NT2/D1 (cell line): ENCODE data around the gene NOCT.

Source experiments
- DNase-seq: peaks from one replicate; pipeline ENCODE4 v3.0.0-alpha.2; 2011; ENCODE audit warnings: low read depth, low spot score
- H3K27me3 ChIP-seq: 2 replicates; pipeline ENCODE4 v1.6.0; 2011; ENCODE audit warnings: mild to moderate bottlenecking; ENCODE audit not compliant: insufficient read length, insufficient read depth
- H3K36me3 ChIP-seq: 2 replicates; pipeline ENCODE4 v1.6.1; 2011; ENCODE audit warnings: mild to moderate bottlenecking, low read length, mixed read lengths; ENCODE audit not compliant: insufficient read depth, insufficient read length
- H3K4me1 ChIP-seq: 2 replicates; pipeline ENCODE4 v1.5.1; 2011; ENCODE audit not compliant: insufficient read depth, insufficient read length
- H3K4me3 ChIP-seq: 2 replicates; pipeline ENCODE4 v1.5.1; 2011; ENCODE audit warnings: low read depth; ENCODE audit not compliant: insufficient read length
- H3K9ac ChIP-seq: 2 replicates; pipeline ENCODE4 v1.6.0; 2011; ENCODE audit warnings: low read depth; ENCODE audit not compliant: insufficient read length
- H3K9me3 ChIP-seq: 2 replicates; pipeline ENCODE4 v1.5.1; 2011; ENCODE audit warnings: mild to moderate bottlenecking, low read length; ENCODE audit not compliant: insufficient read depth
- SUZ12 ChIP-seq: IDR thresholded peaks from 2 replicates; pipeline ENCODE4 v1.6.1; 2011; ENCODE audit not compliant: insufficient read length, insufficient read depth; ENCODE audit errors: extremely low read depth
- YY1 ChIP-seq: IDR thresholded peaks from 2 replicates; pipeline ENCODE4 v1.6.1; 2011; ENCODE audit not compliant: insufficient read length, insufficient read depth
- ZNF274 ChIP-seq: IDR thresholded peaks from 2 replicates; pipeline ENCODE4 v1.6.1; 2011; ENCODE audit warnings: mild to moderate bottlenecking, low read depth, low read length

NOCT gene

DNA sequence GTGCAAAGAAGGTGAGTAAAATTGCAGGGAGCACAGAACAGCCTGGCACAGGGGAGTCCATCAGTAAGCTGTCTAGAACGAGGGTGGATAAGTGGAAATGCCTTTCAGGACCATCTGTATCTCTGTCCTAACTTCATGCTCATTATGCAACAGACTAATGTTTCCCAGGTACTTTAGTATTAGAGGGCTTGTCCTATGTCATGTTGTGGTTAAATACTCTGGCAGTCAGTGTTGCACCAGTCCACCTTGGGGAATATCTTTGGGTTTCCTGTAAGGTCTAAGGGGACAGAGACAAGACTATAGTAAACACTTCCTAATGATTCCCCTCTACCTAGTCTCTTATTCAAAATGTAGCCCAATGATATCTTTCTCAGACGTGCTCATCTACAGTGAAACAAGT is 21.3 kb downstream of the NOCT start:
- Histone ChIP-seq H3K27me3 (no peaks in the 10 kb centered on the region), H3K4me3 (no peak overlapping the region), H3K9me3 (no peaks in the 10 kb centered on the region), H3K9ac (no peak overlapping the region), H3K36me3 (peaks cover 33% of the 10 kb centered on the region), H3K4me1 (no peaks in the 10 kb centered on the region)
- no peak for TF ChIP-seq YY1
- TF ChIP-seq SUZ12: no peak
- no peak for TF ChIP-seq ZNF274
- DNase-seq: no peak

DNA sequence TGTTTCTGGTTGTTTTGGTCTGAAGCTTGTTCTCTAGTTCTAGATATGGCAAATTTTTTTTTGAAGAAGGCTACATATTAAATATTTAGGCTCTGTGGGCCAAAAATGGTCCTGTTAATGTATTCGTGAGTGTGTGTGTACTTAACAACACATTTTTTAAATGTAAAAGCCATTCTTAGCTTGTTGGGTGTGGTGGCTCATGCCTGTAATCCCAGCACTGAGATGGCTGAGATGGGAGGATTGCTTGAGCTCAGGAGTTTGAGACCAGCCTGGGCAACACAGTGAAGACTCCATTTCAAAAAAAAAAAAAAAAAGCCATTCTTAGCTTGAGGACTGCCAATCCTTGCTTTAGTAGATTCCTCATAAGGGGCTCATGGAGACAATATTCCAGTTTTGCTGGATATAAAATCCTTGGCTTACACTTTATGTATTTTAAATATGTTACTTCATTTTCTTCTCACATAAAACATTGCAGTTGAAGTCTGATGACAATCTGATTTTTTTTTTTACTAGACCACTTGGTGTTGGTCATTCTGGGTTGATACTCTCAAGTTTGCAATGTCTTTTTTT is 23.4 kb downstream of the NOCT start:
- Histone ChIP-seq H3K4me1 (no peaks in the 10 kb centered on the region), H3K36me3 (peaks cover 42% of the 10 kb centered on the region), H3K27me3 (no peaks in the 10 kb centered on the region), H3K4me3 (no peak overlapping the region), H3K9me3 (no peaks in the 10 kb centered on the region), H3K9ac (no peak overlapping the region)
- DNase-seq: no peak
- TF ChIP-seq ZNF274 (no peak), YY1 (no peak), SUZ12 (no peak)

DNA sequence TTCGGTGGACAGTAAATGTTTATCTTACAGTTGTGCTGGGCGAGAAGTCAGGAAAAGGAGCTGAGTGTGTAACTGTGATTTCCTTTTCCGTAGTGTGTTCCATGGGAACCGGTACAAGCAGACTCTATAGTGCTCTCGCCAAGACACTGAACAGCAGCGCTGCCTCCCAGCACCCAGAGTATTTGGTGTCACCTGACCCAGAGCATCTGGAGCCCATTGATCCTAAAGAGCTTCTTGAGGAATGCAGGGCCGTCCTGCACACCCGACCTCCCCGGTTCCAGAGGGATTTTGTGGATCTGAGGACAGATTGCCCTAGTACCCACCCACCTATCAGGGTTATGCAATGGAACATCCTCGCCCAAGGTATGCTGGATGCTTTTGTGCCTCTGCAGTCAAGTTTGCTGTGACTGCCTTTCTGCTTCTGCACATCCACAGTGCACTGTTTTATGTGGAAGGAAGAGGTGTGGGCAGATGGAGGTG is 27.4 kb downstream of the NOCT start:
- Histone ChIP-seq H3K9me3 (no peaks in the 10 kb centered on the region), H3K36me3 (peaks cover 47% of the 10 kb centered on the region), H3K4me3 (no peak overlapping the region), H3K27me3 (no peaks in the 10 kb centered on the region), H3K4me1 (no peaks in the 10 kb centered on the region), H3K9ac (no peak overlapping the region)
- DNase-seq: no peak
- TF ChIP-seq ZNF274 (no peak), YY1 (no peak), SUZ12 (no peak)

DNA sequence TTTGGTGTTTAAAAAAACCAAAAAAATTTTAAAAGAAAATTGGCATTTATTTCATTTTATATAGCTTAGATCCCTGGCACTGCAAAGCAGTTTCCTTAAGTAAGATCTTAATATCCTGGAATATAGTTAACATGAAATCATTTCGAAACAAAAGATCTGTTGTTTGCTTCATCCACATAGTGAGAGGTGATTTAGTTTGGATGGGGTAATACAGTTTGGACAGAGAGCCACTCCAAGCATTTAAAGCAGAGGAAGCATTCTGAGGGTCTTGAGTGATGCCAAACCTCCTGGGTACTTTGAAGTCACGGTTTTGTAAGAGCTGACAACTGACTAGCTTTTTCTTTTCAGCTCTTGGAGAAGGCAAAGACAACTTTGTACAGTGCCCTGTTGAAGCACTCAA is 28.7 kb downstream of the NOCT start:
- peaks cover 48% of the 10 kb centered on the region for H3K36me3 ChIP-seq
- TF ChIP-seq YY1 (no peak), SUZ12 (no peak), ZNF274 (no peak)

DNA sequence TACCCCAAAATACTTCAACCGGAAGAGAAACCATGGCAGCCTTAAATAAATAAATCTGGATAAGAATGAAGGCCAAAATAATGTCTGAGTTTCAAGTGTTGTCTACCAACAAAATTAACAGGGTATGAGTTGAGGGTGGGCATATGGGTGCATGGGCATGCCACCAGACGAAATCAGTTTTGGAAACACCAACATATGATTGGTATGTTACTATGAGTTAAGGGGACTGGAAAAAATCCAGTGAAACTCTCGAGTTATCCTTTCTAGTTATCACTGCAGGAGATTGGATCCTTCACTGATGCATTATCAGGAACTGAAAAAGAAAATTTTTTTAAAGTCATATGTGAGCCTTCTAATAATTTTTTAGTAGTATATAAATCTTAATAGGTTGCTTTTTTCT is 32.4 kb downstream of the NOCT start:
- no peaks in the 10 kb centered on the region for H3K27me3 ChIP-seq
- H3K4me1 ChIP-seq: no peaks in the 10 kb centered on the region

More for the DNA sequence above, 28.7 kb downstream of the NOCT start:
- DNase-seq: no peak
- no peak overlapping the region for H3K9ac ChIP-seq
- no peaks in the 10 kb centered on the region for H3K9me3 ChIP-seq
- no peaks in the 10 kb centered on the region for H3K27me3 ChIP-seq
- H3K4me1 ChIP-seq: no peaks in the 10 kb centered on the region
- no peak overlapping the region for H3K4me3 ChIP-seq

DNA sequence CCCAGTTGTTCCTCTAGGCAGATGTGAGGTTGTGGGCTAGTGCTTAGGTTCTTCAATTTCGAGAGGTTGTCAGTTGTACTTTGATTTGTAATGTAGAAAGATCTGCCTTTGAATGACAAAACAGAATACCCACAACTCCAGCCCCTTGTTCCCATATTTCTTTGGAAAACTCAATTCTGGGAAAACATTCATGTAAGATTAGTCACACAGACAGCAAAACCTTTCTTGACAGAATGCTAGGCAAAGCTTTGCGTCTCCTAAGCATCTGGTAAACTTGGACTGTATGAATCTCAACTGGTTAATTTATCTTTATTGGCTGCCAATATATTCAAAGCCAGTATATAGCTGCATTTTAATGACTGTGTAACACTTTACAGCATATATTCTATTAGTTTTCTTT is 34.9 kb downstream of the NOCT start:
- DNase-seq: no peak
- TF ChIP-seq YY1 (no peak), SUZ12 (no peak), ZNF274 (no peak)
- peaks cover 30% of the 10 kb centered on the region for H3K36me3 ChIP-seq

More for the DNA sequence above, 32.4 kb downstream of the NOCT start:
- no peak overlapping the region for H3K4me3 ChIP-seq
- H3K9me3 ChIP-seq: no peaks in the 10 kb centered on the region
- DNase-seq: no peak
- TF ChIP-seq ZNF274: no peak
- TF ChIP-seq YY1: no peak
- TF ChIP-seq SUZ12: no peak
- H3K36me3 ChIP-seq: peaks cover 47% of the 10 kb centered on the region
- H3K9ac ChIP-seq: no peak overlapping the region

DNA sequence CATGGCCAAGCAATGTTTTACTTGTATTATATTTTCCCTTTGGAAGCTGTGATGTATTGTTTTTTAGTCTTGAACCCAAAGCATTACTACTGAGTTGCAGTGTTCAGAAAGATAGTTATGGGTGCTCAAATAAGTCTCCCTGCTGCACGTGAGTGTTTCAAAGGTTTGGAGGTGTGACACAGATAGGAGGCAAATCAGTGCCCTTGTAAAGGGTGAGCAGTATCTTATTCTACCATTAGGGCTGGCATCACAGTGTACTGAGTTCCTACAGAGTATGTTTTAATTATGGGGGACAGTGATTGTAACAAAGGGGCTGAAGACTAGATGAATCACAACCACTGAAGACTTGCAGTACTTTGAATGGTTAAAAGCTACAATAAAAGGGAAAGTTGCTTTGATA is 38.3 kb downstream of the NOCT start:
- no peak overlapping the region for H3K9ac ChIP-seq
- no peaks in the 10 kb centered on the region for H3K9me3 ChIP-seq
- DNase-seq: no peak
- H3K36me3 ChIP-seq: peaks cover 18% of the 10 kb centered on the region
- no peaks in the 10 kb centered on the region for H3K27me3 ChIP-seq
- TF ChIP-seq SUZ12 (no peak), YY1 (no peak), ZNF274 (no peak)
- no peaks in the 10 kb centered on the region for H3K4me1 ChIP-seq
- no peak overlapping the region for H3K4me3 ChIP-seq

More for the DNA sequence above, 34.9 kb downstream of the NOCT start:
- H3K9me3 ChIP-seq: no peaks in the 10 kb centered on the region
- H3K4me1 ChIP-seq: no peaks in the 10 kb centered on the region
- no peak overlapping the region for H3K4me3 ChIP-seq
- no peaks in the 10 kb centered on the region for H3K27me3 ChIP-seq
- no peak overlapping the region for H3K9ac ChIP-seq
